Endothelial cell of umbilical vein (primary cell): ENCODE results near the gene LSP1. TPM values are rescaled to one million over a fixed set of nuclear protein-coding genes. Genes with fewer than 3 reads are reported as not detected.

Source experiments
- BruUV-seq: library from RNA; stranded (reverse); fragments of 400-500 nt; replicated peaks from 2 replicates; lab custom pipeline; 2021; lab: Mats Ljungman, UMichigan
- CTCF ChIA-PET: fragments of 300-600, 350-600 bp; sonication (Branson Sonifier 250); formaldehyde crosslinking; loops from one replicate; lab custom pipeline; 2021; ENCODE audit warnings: antibody characterized with exemption, inconsistent platforms; lab: Charles Lee
- POLR2A ChIA-PET: fragments of 300-600, 350-600 bp; sonication (Branson Sonifier 250); formaldehyde crosslinking; loops from one replicate; lab custom pipeline; 2021; ENCODE audit warnings: antibody characterized with exemption, inconsistent platforms; lab: Charles Lee
- DNase-seq: peaks from one replicate; pipeline ENCODE4 v3.0.0-alpha.2; 2011; ENCODE audit warnings: low read depth, low spot score
- FAIRE-seq: peaks from 2 replicates; lab custom pipeline; 2011; peaks lifted over from hg19 to GRCh38; lab: Jason Lieb, UNC
- H2AFZ ChIP-seq: 2 replicates; pipeline ENCODE4 v1.6.0; 2012; ENCODE audit warnings: low read depth, low read length, control low read depth, inconsistent platforms
- H3K27ac ChIP-seq: 2 replicates; pipeline ENCODE4 v1.5.1; 2011; ENCODE audit warnings: low read depth, mild to moderate bottlenecking, control low read depth, low read length, moderate library complexity; ENCODE audit not compliant: insufficient read depth
- H3K27me3 ChIP-seq, 2 experiments: 2 replicates each; pipeline versions ENCODE4 v1.6.0 to v1.6.1; 2011; ENCODE audit warnings: low read length in 2 of 2, mixed read lengths in 1 of 2; ENCODE audit not compliant: control insufficient read depth in 2 of 2, insufficient read depth in 2 of 2
- H3K36me3 ChIP-seq, 2 experiments: 2 replicates in 1 of 2; 3 replicates in 1 of 2; pipeline ENCODE4 v1.5.1; 2011; ENCODE audit warnings: low read length in 2 of 2, mild to moderate bottlenecking in 1 of 2, moderate library complexity in 1 of 2; ENCODE audit not compliant: control insufficient read depth in 2 of 2, insufficient read depth in 2 of 2; ENCODE audit errors: extremely low read depth in 1 of 2
- H3K4me1 ChIP-seq: 3 replicates; pipeline ENCODE4 v1.5.1; 2011; ENCODE audit warnings: mild to moderate bottlenecking, low read length; ENCODE audit not compliant: control insufficient read depth, insufficient read depth; ENCODE audit errors: extremely low read depth
- H3K4me2 ChIP-seq: 2 replicates; pipeline ENCODE4 v1.6.1; 2011; ENCODE audit warnings: low read length, control low read depth, mixed read lengths; ENCODE audit not compliant: insufficient read depth
- H3K4me3 ChIP-seq, 3 experiments: fragments of 200-600 bp in 1 of 3; sonication (generic), shearing (Covaris generic) in 1 of 3; replicated peaks in 1 of 3; 2 replicates each; pipeline ENCODE4 v1.5.1; 2011 to 2016; ENCODE audit warnings: control low read depth in 3 of 3, low read length in 3 of 3, mild to moderate bottlenecking in 2 of 3, inconsistent platforms in 1 of 3, low read depth in 1 of 3, moderate library complexity in 1 of 3; ENCODE audit not compliant: insufficient read depth in 1 of 3
- H3K79me2 ChIP-seq: 2 replicates; pipeline ENCODE4 v1.6.0; 2012; ENCODE audit warnings: low read length, inconsistent platforms; ENCODE audit not compliant: control insufficient read depth, insufficient read depth
- H3K9ac ChIP-seq: replicated peaks from 2 replicates; pipeline ENCODE3; 2011; ENCODE audit warnings: low read length, control low read depth; ENCODE audit not compliant: insufficient read depth; ENCODE audit errors: extremely low read depth
- H3K9me1 ChIP-seq: replicated peaks from 3 replicates; pipeline ENCODE4 v1.6.0; 2011; ENCODE audit warnings: mild to moderate bottlenecking, low read length; ENCODE audit not compliant: control insufficient read depth, insufficient read depth; ENCODE audit errors: extremely low read depth
- H3K9me3 ChIP-seq: replicated peaks from 2 replicates; pipeline ENCODE4 v1.5.1; 2012; ENCODE audit warnings: low read length, inconsistent platforms; ENCODE audit not compliant: control insufficient read depth, insufficient read depth
- H4K20me1 ChIP-seq: replicated peaks from 2 replicates; pipeline ENCODE3; 2011; ENCODE audit warnings: mild to moderate bottlenecking, low read length; ENCODE audit not compliant: control insufficient read depth, insufficient read depth; ENCODE audit errors: extremely low read depth
- CTCF ChIP-seq, 2 donors: IDR thresholded peaks; 1 replicate in 1 of 2; 2 replicates in 1 of 2; pipeline ENCODE4 v1.5.1; 2011; ENCODE audit warnings: low read length in 2 of 2, mild to moderate bottlenecking in 2 of 2, moderate library complexity in 2 of 2, control low read depth in 1 of 2, inconsistent platforms in 1 of 2, low read depth in 1 of 2; ENCODE audit not compliant: insufficient read depth in 1 of 2; ENCODE audit errors: extremely low read depth in 1 of 2
- EZH2 ChIP-seq: IDR thresholded peaks from 2 replicates; pipeline ENCODE4 v1.6.1; 2012; ENCODE audit warnings: borderline replicate concordance, low read depth, mild to moderate bottlenecking, moderate library complexity, low read length, inconsistent platforms; ENCODE audit not compliant: severe bottlenecking
- FOS ChIP-seq: IDR thresholded peaks from 2 replicates; pipeline ENCODE4 v1.6.1; 2011; ENCODE audit warnings: mild to moderate bottlenecking, low read length, moderate library complexity, borderline replicate concordance; ENCODE audit not compliant: insufficient read depth
- GATA2 ChIP-seq: IDR thresholded peaks from 2 replicates; pipeline ENCODE4 v1.7.0; 2011; ENCODE audit warnings: low read depth, mild to moderate bottlenecking, moderate library complexity, mixed read lengths, low read length; ENCODE audit not compliant: insufficient read length, insufficient read depth
- JUN ChIP-seq: IDR thresholded peaks from 2 replicates; pipeline ENCODE4 v1.6.1; 2011; ENCODE audit warnings: borderline replicate concordance, low read depth; ENCODE audit not compliant: insufficient read length, insufficient read depth
- MYC ChIP-seq: IDR thresholded peaks from one replicate; pipeline ENCODE4 v1.6.1; 2011; ENCODE audit warnings: mild to moderate bottlenecking, low read depth, low read length
- POLR2A ChIP-seq: IDR thresholded peaks from 2 replicates; pipeline ENCODE4 v1.6.1; 2012; ENCODE audit warnings: low read depth, mild to moderate bottlenecking, control low read depth, low read length
- POLR2AphosphoS5 ChIP-seq: IDR thresholded peaks from 2 replicates; pipeline ENCODE4 v1.6.1; 2012; ENCODE audit warnings: low read depth, mild to moderate bottlenecking, control low read depth, low read length, moderate library complexity; ENCODE audit not compliant: insufficient read depth
- dilution Hi-C: fragments of 300-500 bp; cut with MboI; formaldehyde crosslinking; loops from one replicate; pipeline ENCODE4 v1.15.0; 2019; ENCODE audit warnings: low sequenced_read_pairs; ENCODE audit not compliant: extremely low pct_ligation_motif_present
- intact Hi-C: fragments of 100-400 bp; cut with micrococcal nuclease; formaldehyde crosslinking; loops from one replicate; pipeline ENCODE4 v1.10.0; 2022
- polyA plus RNA-seq, 4 experiments: library from polyadenylated mRNA; depleted of rRNA in 3 of 4; stranded (reverse) in 3 of 4; unstranded in 1 of 4; fragments of >200 nt; gene quantifications; 2 replicates each; pipeline versions ENCODE4 v1.2.1 to v1.2.3, GENCODE V29; 2011 to 2012; ENCODE audit warnings: missing spikeins in 1 of 4
- total RNA-seq: library from RNA; stranded (reverse); gene quantifications from 2 replicates; pipeline ENCODE4 v1.2.3, GENCODE V29; 2021
- TF ChIP-seq, protein P1 (sequence below): IDR thresholded peaks from 2 replicates; pipeline ENCODE4 v1.6.1; 2011; ENCODE audit not compliant: insufficient read depth, insufficient read length

The LSP1 gene
- total and polyA plus RNA-seq, 2 donors (not counting 3 experiments of a cell fraction or from before 2014, with no cell fraction given), result not detected

DNA sequence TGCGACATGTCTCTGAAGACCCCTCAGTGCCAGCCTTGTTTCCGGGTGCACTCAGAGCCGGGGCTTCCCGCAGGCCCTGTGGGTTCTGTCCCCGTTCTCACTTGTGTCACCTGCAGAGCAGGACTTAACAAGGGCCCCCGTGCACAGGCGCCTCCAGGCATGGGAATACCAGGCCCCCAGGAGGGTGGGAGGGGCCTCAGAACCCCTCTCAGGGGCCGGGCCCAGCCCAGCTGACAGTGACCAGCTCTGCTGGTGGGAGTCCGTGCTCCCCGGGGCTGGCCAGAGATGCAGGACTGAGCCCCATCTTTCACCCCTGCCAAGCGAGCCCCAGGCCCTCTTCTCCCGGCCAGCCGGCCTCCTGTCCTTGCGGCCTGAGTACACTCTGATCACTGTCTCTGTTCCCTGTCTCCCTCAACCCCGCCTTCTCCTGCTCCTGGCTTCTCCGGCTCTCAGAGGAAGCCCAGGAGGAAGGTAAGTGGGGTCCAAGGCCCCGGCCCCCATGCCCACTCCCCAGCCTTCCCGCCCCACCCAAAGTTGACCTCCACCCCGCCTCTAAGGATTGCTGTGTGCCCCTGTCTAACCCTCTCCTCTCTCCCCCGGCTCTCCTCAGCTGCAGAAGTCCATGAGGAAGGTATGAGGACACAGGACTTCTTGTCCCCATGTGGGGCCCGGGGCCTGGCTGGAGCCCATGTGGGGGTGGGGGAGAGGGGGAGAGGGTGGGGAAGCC is 71.9 kb downstream of the LSP1 start:
- Histone ChIP-seq H4K20me1 (no peaks in the 10 kb centered on the region), H3K9me3 (no peaks in the 10 kb centered on the region), H3K27ac (no peak overlapping the region), H3K36me3 (no peaks in the 10 kb centered on the region), H3K9ac (no peak overlapping the region), H3K27me3 (no peaks in the 10 kb centered on the region), H3K4me1 (no peaks in the 10 kb centered on the region), H3K79me2 (no peaks in the 10 kb centered on the region), H3K4me2 (no peak overlapping the region), H3K9me1 (no peaks in the 10 kb centered on the region), H3K4me3 (no peak overlapping the region), H2AFZ (no peak overlapping the region)
- ChIA-PET CTCF (no interaction called here), POLR2A (no interaction called here)
- intact Hi-C loops, result no loop called here
- dilution Hi-C loops, result no loop called here
- TF ChIP-seq EZH2 (no peak), POLR2A (no peak), JUN (no peak), POLR2AphosphoS5 (no peak), MYC (no peak), FOS (no peak), GATA2 (no peak), CTCF (IDR thresholded peaks at IDR 0.05; ENCODE audit: extremely low read depth in 1 of 2, insufficient read depth in 1 of 2, low read depth in 1 of 2, low read length in 2 of 2) (no peak)
- TF ChIP-seq, protein P1, sequence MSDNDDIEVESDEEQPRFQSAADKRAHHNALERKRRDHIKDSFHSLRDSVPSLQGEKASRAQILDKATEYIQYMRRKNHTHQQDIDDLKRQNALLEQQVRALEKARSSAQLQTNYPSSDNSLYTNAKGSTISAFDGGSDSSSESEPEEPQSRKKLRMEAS, result no peak
- DNase-seq (no peak), FAIRE-seq (no peak)
- BruUV-seq, result no TSS peak
